ENCODE measurements around the gene FAU.
"Not testable (repeated sequence)": the region's sequence is repeated elsewhere in the genome, so short reads cannot be mapped to it uniquely, and the experiment has no call there.

Gene FAU

GRCh38 chr11:65121865-65122696, at the start of gene FAU, which contains the start of gene MRPL49:
TSS of gene FAU (minus strand) at chr11:65122134. CDS start at chr11:65121813, 321 bp downstream.
TSS of gene MRPL49 (plus strand) at chr11:65122321. CDS start at chr11:65122347, 26 bp downstream.
- peak; percentile 86 for DNase-seq

GRCh38 chr11:65170058-65170534, 48.2 kb upstream of the FAU start, which contains the start of gene SPDYC:
TSS of gene SPDYC (plus strand) at chr11:65170233. CDS start at chr11:65171358, 1,125 bp downstream.
- DNase-seq = no peak

DNA sequence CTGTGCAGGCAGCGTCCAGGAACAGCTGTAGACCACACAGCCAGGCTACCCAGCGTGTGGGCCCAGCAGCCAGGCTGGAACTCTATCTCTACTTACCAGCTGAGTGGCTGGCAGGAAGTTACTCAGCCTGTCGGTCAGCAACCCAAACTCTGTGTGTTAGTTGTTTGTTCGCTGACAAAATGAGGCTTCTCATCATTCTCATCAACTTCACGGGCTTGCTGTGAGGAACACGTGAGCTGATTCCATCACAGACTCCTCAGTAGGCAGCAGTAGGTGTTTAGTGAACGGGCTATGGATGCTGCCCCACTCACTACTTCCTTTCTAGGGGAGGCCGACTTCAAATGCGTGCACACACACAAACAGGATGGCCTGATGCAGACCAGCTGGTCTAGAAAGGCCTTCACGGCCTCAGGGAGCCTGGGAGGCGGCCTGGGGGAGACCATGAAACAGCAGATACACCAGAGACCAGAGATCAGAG, 47.3 kb upstream of the FAU start:
- no peak for DNase-seq

DNA sequence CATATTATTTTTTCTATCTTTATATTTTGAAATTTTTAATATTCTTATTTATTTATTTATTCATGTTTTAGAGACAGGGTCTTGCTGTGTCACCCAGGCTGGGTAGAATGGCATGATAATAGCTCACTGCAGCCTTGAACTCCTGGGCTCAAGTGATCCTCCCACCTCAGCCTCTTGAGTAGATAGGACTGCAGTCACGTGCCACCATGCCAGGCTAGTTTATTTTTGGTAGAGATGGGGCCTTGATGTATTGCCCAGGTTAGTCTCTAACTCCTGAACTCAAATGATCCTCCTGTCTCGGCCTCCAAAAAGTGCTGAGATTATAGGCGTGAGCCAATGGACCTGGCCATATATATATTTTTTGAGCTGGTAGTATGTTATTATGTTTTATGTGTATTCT, 45.7 kb upstream of the FAU start:
- no peak for DNase-seq

- no peak for DNase-seq
These were observed 45.0 kb upstream of the FAU start for GRCh38 chr11:65166893-65167292.

DNA sequence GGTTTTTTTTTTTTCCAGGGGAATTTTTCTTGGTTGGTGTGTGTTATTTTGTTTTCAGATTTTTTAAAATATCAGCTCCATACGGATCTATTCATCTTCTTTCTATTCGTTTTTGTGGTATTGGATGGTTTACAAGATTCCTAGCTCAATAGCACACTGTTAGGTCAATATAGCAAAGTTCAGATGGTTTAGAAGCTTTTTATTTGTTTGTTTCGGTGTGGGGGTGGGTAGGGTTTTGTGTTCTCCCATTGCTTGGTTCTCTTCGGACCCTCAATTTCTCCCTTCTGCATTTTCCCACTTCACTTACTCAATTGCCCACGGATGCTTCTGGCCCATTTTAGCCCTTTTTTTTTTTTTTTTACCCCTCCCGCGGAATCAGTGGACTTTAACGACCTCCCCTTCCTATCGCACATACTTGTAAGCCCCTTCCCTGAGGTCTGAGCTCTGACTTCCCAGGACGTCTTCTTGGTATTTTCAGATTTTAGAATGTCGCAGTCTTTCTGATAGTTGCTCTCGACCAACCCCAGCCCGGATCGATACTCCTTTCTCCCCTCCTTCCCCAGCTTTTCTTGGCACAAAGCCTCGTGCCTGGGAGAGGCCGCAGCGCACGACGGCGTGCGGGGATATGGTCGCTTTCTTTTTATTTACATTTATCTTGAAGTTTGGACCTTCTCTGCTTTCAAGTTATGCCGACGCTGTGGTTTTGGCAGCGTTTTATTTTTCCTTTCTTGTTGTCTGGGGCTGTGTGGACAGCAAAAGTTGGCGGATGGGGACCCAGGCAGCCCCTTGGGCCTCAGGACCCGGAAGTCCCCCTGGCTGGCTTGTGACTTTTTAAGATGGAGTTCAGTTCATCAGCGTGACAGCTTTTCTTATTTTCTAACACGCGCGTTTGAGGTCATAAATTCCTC, 43.7 kb upstream of the FAU start:
- no peak for DNase-seq

DNA sequence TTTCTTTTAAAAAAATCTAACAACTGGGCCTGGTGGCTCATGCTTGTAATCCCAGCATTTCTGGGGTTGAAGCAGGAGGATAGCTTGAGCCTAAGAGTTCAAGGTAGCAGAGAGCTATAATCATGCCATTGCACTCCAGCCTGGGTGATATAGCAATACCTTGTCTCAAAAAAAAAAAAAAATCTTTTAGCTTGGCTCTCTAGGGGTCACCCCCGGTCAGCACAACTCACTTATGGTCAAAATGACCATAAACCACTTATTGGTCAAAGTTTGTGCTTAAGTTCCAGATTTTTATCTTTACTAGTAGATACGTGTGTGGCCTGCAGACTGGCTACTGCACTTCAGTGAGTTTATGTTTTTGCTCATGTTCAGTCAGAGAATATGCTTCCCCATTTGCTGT, 41.8 kb upstream of the FAU start:
- DNase-seq = no peak

DNA sequence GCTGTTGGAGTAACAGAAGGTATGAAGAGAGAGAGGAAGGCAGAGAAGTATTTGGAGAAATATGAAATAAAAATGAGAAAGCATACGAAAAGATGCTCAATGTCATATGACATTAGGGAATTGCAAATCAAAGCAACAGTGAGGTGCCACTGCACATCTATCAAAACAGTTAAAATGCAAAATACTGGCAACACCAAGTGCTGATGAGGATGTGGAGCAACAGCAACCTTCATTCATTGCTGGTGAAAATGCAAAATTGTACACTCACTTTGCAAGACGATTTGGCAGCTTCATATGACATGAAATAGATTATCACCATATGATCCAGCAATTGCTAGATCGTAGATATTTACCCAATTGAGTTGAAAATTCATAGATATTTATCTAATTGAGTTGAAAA, 38.7 kb upstream of the FAU start:
- DNase-seq = no peak

- DNase-seq = no peak
These were observed 37.1 kb upstream of the FAU start for GRCh38 chr11:65159012-65159411.

GRCh38 chr11:65157336-65157735, 35.4 kb upstream of the FAU start:
- no peak for DNase-seq

GRCh38 chr11:65156926-65157325, 35.0 kb upstream of the FAU start:
- DNase-seq = no peak

DNA sequence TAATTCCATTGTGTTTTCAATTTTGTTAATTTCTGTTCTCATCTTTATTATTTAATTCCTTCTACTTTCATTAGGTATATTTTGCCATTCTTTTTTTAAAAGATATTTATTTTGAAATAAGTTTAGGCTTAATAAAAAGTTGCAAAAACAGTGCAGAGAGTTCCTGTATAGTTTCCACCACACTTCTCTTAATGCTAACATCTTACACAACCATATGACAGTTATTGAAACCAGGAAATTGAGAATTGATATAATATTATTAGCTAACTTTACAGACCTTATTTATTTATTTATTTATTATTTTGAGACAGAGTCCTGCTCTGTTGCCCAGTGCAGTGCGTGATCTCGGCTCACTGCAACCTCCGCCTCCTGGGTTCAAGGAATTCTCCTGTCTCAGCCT, 34.3 kb upstream of the FAU start:
- DNase-seq = no peak

GRCh38 chr11:65152122-65152521, 30.2 kb upstream of the FAU start:
- DNase-seq = no peak

- no peak for DNase-seq
These were observed 29.5 kb upstream of the FAU start for GRCh38 chr11:65151331-65151899.

DNA sequence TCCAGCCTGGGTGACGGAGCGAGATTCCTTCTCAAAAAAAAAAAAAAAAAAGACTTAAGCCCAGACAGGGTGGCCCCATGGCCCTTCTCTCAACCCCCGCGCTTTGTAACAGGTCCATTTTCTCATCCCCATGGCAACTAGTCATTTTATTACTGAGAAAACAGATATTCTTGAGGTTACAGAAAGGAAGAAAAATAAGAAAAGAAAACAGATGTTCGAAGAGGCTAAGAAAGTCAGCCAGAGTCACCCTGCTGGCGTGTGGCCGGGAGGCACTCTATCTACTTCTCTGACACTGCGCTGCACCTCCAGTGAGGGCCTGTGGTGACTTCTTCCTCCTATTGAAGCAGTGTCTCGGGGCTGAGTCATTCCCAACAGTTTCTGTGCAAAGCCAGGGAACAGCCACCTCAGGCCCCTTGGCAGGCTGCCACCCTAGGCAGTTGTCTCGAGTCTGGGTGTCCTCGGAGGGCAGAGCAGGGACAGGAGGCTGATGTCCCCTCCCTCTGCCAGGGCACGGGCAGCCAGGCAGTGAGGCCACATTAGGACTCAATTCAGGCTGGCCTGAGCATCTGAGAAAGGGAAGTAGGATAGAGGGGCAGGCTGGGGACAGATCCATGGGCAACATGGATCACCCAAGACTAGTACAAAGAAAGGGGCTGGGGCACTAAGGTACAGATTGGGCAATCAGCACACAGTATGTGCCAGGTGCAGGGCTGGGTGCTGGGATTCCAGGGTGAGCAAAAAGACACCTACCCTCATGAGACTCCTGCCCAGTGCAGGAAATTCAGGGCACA, 28.8 kb upstream of the FAU start:
- no peak for DNase-seq

GRCh38 chr11:65150131-65150508, 28.2 kb upstream of the FAU start:
- not testable (repeated sequence) for DNase-seq

DNA sequence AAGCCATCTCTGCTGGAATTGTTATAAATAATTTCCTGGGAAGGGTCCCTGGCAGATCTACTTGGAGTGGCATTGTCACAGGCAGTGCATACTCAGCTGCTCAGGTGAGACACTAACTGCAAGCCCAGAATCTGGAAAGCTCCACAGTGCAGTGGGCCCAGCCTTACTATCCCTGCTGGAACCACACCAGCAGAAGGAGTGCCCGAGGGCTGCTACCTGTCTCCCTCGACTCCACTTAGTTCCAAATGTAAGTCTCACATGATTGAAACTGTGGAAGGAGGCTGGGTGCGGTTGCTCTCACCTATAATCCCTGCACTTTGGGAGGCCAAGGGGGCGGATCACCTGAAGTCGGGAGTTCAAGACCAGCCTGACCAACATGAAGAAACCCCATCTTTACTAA, 26.7 kb upstream of the FAU start:
- DNase-seq = no peak

DNA sequence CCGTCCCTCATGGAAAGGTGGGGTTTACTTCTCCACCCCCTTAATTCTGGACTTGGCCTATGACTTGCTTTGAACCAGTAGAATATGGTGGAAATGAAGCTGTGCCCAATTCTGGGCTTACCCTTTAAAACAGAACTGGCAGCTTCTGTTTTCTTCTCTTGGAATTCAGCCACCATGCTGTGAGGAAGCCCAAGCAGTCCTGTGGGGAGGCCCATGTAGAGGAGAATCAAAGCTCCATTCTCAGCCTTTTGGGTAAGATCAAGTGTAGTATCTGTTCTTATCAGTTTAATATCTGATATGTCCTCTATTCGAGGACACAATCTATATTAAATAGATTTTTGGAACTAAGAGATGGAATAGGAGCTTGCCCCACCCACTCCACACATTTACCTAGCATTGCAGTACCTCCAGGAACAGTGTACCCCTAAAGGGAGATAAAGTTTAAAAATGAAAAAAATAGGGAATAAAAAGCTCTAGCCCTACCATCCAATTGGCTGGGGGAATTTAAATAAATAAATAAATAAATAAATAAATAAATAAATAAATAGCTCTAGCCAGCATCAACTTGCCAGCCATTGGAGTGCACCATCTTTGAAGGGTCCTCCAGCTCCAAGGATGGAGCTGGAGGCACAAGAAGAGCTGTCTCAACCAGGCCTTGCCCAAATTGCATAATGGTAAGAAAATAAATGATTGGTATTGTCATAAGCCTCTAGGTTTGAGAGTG, 25.6 kb upstream of the FAU start:
- no peak for DNase-seq

GRCh38 chr11:65141896-65142494, 20.1 kb upstream of the FAU start:
- DNase-seq = no peak

DNA sequence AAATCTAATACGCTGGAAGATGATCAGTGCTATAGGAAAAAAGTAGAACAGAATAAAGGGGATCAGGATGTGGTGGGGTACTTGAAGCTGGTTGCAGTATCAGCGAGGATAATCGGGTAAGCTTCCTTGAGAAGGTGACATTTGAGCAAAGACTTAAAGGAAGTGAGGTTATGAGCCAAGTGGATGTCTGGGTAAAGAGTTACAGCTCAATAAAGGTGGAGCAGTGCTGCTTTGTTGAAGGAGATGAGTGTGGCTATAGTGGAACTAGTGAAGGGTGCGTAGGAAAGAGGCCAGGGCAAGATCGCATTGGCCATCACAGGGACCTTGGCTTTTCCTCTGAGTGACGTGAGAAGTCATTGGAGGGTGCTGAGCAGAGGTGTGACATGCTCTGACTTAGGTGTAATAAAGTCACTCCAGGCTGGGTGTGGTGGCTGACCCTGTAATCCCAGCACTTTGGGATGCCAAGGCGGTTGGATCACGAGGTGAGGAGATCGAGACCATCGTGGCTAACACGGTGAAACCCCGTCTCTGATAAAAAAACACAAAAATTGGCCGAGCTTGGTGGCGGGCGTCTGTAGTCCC, 14.7 kb upstream of the FAU start:
- no peak for DNase-seq

Data from NCI-H2081 treated with DMSO at 0.1 percent for 48 hours (cell line).